ENCODE data around the gene BSDC1. TPM values are rescaled to one million over a fixed set of nuclear protein-coding genes. Genes with fewer than 3 reads are reported as not detected.

BSDC1 gene
- total and polyA plus RNA-seq, 2 of the 13 experiments (the other 11 are each of a cell fraction or from before 2014, with no cell fraction given): 40.3 to 64.2 TPM

GRCh38 chr1:32414186-32414886 is 20.1 kb upstream of the BSDC1 start:
- no peak for TF ChIP-seq YEATS4 (CRISPR knock-in tag; IDR thresholded peaks at IDR 0.05; ENCODE audit: borderline replicate concordance)
- TF ChIP-seq, protein P1, sequence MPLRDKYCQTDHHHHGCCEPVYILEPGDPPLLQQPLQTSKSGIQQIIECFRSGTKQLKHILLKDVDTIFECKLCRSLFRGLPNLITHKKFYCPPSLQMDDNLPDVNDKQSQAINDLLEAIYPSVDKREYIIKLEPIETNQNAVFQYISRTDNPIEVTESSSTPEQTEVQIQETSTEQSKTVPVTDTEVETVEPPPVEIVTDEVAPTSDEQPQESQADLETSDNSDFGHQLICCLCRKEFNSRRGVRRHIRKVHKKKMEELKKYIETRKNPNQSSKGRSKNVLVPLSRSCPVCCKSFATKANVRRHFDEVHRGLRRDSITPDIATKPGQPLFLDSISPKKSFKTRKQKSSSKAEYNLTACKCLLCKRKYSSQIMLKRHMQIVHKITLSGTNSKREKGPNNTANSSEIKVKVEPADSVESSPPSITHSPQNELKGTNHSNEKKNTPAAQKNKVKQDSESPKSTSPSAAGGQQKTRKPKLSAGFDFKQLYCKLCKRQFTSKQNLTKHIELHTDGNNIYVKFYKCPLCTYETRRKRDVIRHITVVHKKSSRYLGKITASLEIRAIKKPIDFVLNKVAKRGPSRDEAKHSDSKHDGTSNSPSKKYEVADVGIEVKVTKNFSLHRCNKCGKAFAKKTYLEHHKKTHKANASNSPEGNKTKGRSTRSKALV (CRISPR knock-in tag; IDR thresholded peaks at IDR 0.05): 0 out of 2 replicates have a peak, but pooled peaks have one; percentile 50
- ChIA-PET POLR2A (no interaction called here), CTCF (ENCODE audit: low intra/inter-chr PET ratio, low total read pairs) (interaction anchor here (1.6 to 2.3 kb wide), 3 partner anchors 14 to 199 kb away, joined by 4 to 39 read pairs (median 11); no protein-coding TSS in a partner anchor)
- DNase-seq (ENCODE audit: low spot score): no peak
- H3K9ac ChIP-seq (ENCODE audit: insufficient read depth, low read depth, low read length): no peak overlapping the region
- no peak overlapping the region for H3K27ac ChIP-seq (ENCODE audit: extremely low read length, insufficient read depth, low read length)
- no peak overlapping the region for H3K4me3 ChIP-seq (replicated peaks in 1 of 3; ENCODE audit: insufficient read depth in 1 of 3, low read depth in 2 of 3, low read length in 3 of 3)
- H3K36me3 ChIP-seq (replicated peaks in 1 of 2; ENCODE audit: control insufficient read depth in 1 of 2, insufficient read depth in 2 of 2, low read length in 2 of 2): no peaks in the 10 kb centered on the region
- 26% methylated on average over 6 of the region's 8 CpGs for WGBS (ENCODE audit: low lambda C conversion rate)
- H3K9me3 ChIP-seq (ENCODE audit: low read length): no peaks in the 10 kb centered on the region
- H3K79me2 ChIP-seq (ENCODE audit: insufficient read depth, low read length): no peaks in the 10 kb centered on the region
- no peak for ATAC-seq
- no peaks in the 10 kb centered on the region for H4K20me1 ChIP-seq (ENCODE audit: insufficient read depth, low read length)
- FAIRE-seq: no peak
- BruUV-seq (replicated peaks): no TSS peak
- H3K27me3 ChIP-seq (ENCODE audit: control insufficient read depth in 1 of 2, insufficient read depth in 2 of 2, low read length in 2 of 2): peaks cover 2 to 5% of the 10 kb centered on the region in 2 experiments; a peak in 2 of 5 replicates
- intact Hi-C loops (cut with micrococcal nuclease; ENCODE audit: unreplicated experiment): loop anchor here (1.0 to 2.0 kb wide), 2 partner anchors 13 to 202 kb away; no protein-coding TSS in a partner anchor
- H2AFZ ChIP-seq (ENCODE audit: low read length): no peak overlapping the region
- H3K4me1 ChIP-seq (ENCODE audit: insufficient read depth, low read length): peaks cover 25% of the 10 kb centered on the region
- in situ Hi-C loops (cut with HindIII; ENCODE audit: extremely low pct_ligation_motif_present, low pct_unique_long_range_greater_than_20kb): loop anchor here (10.0 kb wide), 1 partner anchor 200 kb away; no protein-coding TSS in a partner anchor
- H3K4me2 ChIP-seq (ENCODE audit: low read depth, low read length): no peak overlapping the region

- DNase-seq (ENCODE audit: low spot score) (peak; percentile 83), ATAC-seq (peak; percentile 98), FAIRE-seq (peak; percentile 99)
- H3K27me3 ChIP-seq (ENCODE audit: control insufficient read depth in 1 of 2, insufficient read depth in 2 of 2, low read length in 2 of 2): peaks cover 2 to 5% of the 10 kb centered on the region in 2 experiments; a peak in 2 of 5 replicates
- peak overlapping the region in 1 of 3 experiments; percentile 31; a peak in 2 of 6 replicates for H3K4me3 ChIP-seq (replicated peaks in 1 of 3; ENCODE audit: insufficient read depth in 1 of 3, low read depth in 2 of 3, low read length in 3 of 3)
- no peaks in the 10 kb centered on the region for H4K20me1 ChIP-seq (ENCODE audit: insufficient read depth, low read length)
- no peaks in the 10 kb centered on the region for H3K9me3 ChIP-seq (ENCODE audit: low read length)
- 16% methylated on average over 10 of the region's 10 CpGs for WGBS (ENCODE audit: low lambda C conversion rate)
- H3K4me2 ChIP-seq (ENCODE audit: low read depth, low read length): peak overlapping the region; percentile 55
- in situ Hi-C loops (cut with HindIII; ENCODE audit: extremely low pct_ligation_motif_present, low pct_unique_long_range_greater_than_20kb) (loop anchor here (10.0 kb wide), 1 partner anchor 199 kb away; no protein-coding TSS in a partner anchor), intact Hi-C loops (cut with micrococcal nuclease; ENCODE audit: unreplicated experiment) (loop anchor here (1.0 to 2.0 kb wide), 2 partner anchors 12 to 201 kb away; no protein-coding TSS in a partner anchor)
- H3K79me2 ChIP-seq (ENCODE audit: insufficient read depth, low read length): no peaks in the 10 kb centered on the region
- peaks cover 25% of the 10 kb centered on the region for H3K4me1 ChIP-seq (ENCODE audit: insufficient read depth, low read length)
- peak overlapping the region; percentile 1 for H2AFZ ChIP-seq (ENCODE audit: low read length)
- no peaks in the 10 kb centered on the region for H3K36me3 ChIP-seq (replicated peaks in 1 of 2; ENCODE audit: control insufficient read depth in 1 of 2, insufficient read depth in 2 of 2, low read length in 2 of 2)
- no TSS peak for BruUV-seq (replicated peaks)
- POLR2A ChIA-PET: no interaction called here
- no peak overlapping the region for H3K9ac ChIP-seq (ENCODE audit: insufficient read depth, low read depth, low read length)
- H3K27ac ChIP-seq (ENCODE audit: extremely low read length, insufficient read depth, low read length): no peak overlapping the region
- CTCF ChIA-PET (ENCODE audit: low intra/inter-chr PET ratio, low total read pairs): interaction anchor here (1.6 to 2.3 kb wide), 3 partner anchors 13 to 198 kb away, joined by 4 to 39 read pairs (median 11); no protein-coding TSS in a partner anchor
- TF ChIP-seq, protein P2, sequence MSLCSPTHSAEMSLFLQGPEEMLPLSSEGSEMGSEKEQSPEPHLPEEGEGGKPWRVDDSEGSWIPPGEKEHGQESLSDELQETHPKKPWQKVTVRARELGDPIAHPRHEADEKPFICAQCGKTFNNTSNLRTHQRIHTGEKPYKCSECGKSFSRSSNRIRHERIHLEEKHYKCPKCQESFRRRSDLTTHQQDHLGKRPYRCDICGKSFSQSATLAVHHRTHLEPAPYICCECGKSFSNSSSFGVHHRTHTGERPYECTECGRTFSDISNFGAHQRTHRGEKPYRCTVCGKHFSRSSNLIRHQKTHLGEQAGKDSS (CRISPR knock-in tag; IDR thresholded peaks at IDR 0.05; ENCODE audit: borderline replicate concordance, low read depth): 0 out of 2 replicates have a peak, but pooled peaks have one; percentile 47
- TF ChIP-seq SP1 (IDR thresholded peaks at IDR 0.05) (no peak), SP1 (CRISPR knock-in tag; IDR thresholded peaks at IDR 0.05) (0 out of 2 replicates have a peak, but pooled peaks have one; percentile 16), TGIF2 (CRISPR knock-in tag; IDR thresholded peaks at IDR 0.05) (peak; percentile 83; the same call in 1 of the 2 replicates), BCL6 (CRISPR knock-in tag; IDR thresholded peaks at IDR 0.05) (peak; percentile 54), THAP9 (CRISPR knock-in tag; IDR thresholded peaks at IDR 0.05; ENCODE audit: borderline replicate concordance) (no peak), MIER3 (CRISPR knock-in tag; IDR thresholded peaks at IDR 0.05; ENCODE audit: borderline replicate concordance) (0 out of 2 replicates have a peak, but pooled peaks have one; percentile 36)
These were observed 19.4 kb upstream of the BSDC1 start for GRCh38 chr1:32413507-32414185.

Measured in HepG2 (cell line).